DOHH2 (cell line): Measurements from ENCODE around the gene DOK6.

Source experiments
- EZH2phosphoT487 ChIP-seq: fragments of 200-600 bp; sonication (generic); IDR thresholded peaks from 2 replicates; pipeline ENCODE4 v1.6.1; 2017; ENCODE audit warnings: borderline replicate concordance, mild to moderate bottlenecking, antibody characterized with exemption, low read length, moderate library complexity, mixed read lengths
- TF ChIP-seq, protein P1 (sequence below): fragments of 200-600 bp; sonication (generic); IDR thresholded peaks from one replicate; pipeline ENCODE4 v1.5.1; 2014; ENCODE audit warnings: antibody characterized with exemption, mild to moderate bottlenecking, low read depth, low read length; ENCODE audit not compliant: poor library complexity, severe bottlenecking

DNA sequence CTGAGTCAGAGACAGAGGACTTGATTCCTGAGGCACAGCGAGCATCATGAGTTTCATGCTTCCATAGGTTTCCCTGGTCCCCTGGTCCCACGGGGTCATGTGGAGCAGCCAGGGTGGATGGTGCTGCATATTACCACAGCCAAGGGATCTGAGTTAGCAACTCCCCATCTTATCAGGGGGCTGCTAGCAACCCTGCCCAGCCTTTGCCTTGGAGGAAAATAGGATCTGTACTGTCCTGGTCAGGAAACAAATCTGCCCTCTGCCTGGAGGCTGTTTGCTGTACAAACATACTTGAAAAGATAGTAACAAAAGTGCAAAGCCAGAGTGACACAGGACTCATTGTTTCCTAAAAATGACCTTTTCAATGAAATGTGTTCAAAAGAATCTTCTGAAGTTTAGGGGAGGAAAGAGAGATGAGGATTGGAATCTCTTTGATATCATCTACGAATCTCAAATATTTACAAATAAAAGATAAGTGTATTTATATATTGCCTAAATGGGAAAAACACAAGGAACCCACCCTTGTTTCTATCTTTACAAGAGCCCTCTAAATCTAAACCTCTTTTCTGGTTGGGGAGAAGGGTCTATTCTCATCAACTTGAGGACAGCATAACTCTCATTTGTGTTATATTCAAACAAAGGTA is 352.2 kb downstream of the DOK6 start:
- TF ChIP-seq, protein P1, sequence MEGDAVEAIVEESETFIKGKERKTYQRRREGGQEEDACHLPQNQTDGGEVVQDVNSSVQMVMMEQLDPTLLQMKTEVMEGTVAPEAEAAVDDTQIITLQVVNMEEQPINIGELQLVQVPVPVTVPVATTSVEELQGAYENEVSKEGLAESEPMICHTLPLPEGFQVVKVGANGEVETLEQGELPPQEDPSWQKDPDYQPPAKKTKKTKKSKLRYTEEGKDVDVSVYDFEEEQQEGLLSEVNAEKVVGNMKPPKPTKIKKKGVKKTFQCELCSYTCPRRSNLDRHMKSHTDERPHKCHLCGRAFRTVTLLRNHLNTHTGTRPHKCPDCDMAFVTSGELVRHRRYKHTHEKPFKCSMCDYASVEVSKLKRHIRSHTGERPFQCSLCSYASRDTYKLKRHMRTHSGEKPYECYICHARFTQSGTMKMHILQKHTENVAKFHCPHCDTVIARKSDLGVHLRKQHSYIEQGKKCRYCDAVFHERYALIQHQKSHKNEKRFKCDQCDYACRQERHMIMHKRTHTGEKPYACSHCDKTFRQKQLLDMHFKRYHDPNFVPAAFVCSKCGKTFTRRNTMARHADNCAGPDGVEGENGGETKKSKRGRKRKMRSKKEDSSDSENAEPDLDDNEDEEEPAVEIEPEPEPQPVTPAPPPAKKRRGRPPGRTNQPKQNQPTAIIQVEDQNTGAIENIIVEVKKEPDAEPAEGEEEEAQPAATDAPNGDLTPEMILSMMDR = no peak
- no peak for TF ChIP-seq EZH2phosphoT487
